ENCODE results near the gene CDH4. TPM values are rescaled to one million over a fixed set of nuclear protein-coding genes. Genes with fewer than 3 reads are reported as not detected.

Gene CDH4
- total RNA-seq, 1 experiment from 2014 or later, result 5.3 TPM

- CTCF ChIA-PET, result interaction anchor here (0.7 to 1.6 kb wide), 2 partner anchors 63 to 84 kb away, joined by 3 to 6 read pairs; no protein-coding TSS in a partner anchor
- Mint-ChIP-seq H3K4me1 (peaks cover 4% of the 10 kb centered on the region; the same call in 1 of the 2 replicates), H3K27ac (no peak overlapping the region), H3K27me3 (ENCODE audit: low read depth) (peaks cover 15% of the 10 kb centered on the region), H3K9me3 (no peaks in the 10 kb centered on the region), H3K36me3 (no peaks in the 10 kb centered on the region), H3K4me3 (no peak overlapping the region)
- POLR2A ChIA-PET, result no interaction called here
- no peak for DNase-seq (ENCODE audit: low spot score)
- no peak for TF ChIP-seq ERG (CRISPR knock-in tag; IDR thresholded peaks at IDR 0.05)
- TF ChIP-seq SMAD4 (CRISPR knock-in tag; IDR thresholded peaks at IDR 0.05), result no peak
- no peak for TF ChIP-seq GRHL2 (CRISPR knock-in tag; IDR thresholded peaks at IDR 0.05; ENCODE audit: insufficient replicate concordance, severe bottlenecking)
- no peak for TF ChIP-seq ZNF396 (CRISPR knock-in tag; IDR thresholded peaks at IDR 0.05; ENCODE audit: borderline replicate concordance)
- TF ChIP-seq OVOL2 (CRISPR knock-in tag; IDR thresholded peaks at IDR 0.05; ENCODE audit: borderline replicate concordance), result no peak
- TF ChIP-seq, protein P1, sequence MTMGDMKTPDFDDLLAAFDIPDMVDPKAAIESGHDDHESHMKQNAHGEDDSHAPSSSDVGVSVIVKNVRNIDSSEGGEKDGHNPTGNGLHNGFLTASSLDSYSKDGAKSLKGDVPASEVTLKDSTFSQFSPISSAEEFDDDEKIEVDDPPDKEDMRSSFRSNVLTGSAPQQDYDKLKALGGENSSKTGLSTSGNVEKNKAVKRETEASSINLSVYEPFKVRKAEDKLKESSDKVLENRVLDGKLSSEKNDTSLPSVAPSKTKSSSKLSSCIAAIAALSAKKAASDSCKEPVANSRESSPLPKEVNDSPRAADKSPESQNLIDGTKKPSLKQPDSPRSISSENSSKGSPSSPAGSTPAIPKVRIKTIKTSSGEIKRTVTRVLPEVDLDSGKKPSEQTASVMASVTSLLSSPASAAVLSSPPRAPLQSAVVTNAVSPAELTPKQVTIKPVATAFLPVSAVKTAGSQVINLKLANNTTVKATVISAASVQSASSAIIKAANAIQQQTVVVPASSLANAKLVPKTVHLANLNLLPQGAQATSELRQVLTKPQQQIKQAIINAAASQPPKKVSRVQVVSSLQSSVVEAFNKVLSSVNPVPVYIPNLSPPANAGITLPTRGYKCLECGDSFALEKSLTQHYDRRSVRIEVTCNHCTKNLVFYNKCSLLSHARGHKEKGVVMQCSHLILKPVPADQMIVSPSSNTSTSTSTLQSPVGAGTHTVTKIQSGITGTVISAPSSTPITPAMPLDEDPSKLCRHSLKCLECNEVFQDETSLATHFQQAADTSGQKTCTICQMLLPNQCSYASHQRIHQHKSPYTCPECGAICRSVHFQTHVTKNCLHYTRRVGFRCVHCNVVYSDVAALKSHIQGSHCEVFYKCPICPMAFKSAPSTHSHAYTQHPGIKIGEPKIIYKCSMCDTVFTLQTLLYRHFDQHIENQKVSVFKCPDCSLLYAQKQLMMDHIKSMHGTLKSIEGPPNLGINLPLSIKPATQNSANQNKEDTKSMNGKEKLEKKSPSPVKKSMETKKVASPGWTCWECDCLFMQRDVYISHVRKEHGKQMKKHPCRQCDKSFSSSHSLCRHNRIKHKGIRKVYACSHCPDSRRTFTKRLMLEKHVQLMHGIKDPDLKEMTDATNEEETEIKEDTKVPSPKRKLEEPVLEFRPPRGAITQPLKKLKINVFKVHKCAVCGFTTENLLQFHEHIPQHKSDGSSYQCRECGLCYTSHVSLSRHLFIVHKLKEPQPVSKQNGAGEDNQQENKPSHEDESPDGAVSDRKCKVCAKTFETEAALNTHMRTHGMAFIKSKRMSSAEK (CRISPR knock-in tag; IDR thresholded peaks at IDR 0.05; ENCODE audit: borderline replicate concordance), result no peak
- TF ChIP-seq TEAD1 (CRISPR knock-in tag; IDR thresholded peaks at IDR 0.05), result no peak
- TF ChIP-seq, protein P2, sequence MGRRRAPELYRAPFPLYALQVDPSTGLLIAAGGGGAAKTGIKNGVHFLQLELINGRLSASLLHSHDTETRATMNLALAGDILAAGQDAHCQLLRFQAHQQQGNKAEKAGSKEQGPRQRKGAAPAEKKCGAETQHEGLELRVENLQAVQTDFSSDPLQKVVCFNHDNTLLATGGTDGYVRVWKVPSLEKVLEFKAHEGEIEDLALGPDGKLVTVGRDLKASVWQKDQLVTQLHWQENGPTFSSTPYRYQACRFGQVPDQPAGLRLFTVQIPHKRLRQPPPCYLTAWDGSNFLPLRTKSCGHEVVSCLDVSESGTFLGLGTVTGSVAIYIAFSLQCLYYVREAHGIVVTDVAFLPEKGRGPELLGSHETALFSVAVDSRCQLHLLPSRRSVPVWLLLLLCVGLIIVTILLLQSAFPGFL (CRISPR knock-in tag; IDR thresholded peaks at IDR 0.05; ENCODE audit: borderline replicate concordance), result no peak
- TF ChIP-seq MLX (CRISPR knock-in tag; IDR thresholded peaks at IDR 0.05), result no peak
- TF ChIP-seq NFYB (CRISPR knock-in tag; conservative IDR thresholded peaks at IDR 0.05; ENCODE audit: low read depth), result no peak
- TF ChIP-seq ZNF317 (CRISPR knock-in tag; IDR thresholded peaks at IDR 0.05; ENCODE audit: borderline replicate concordance, low read depth), result no peak
- TF ChIP-seq ZNF121 (CRISPR knock-in tag; IDR thresholded peaks at IDR 0.05), result no peak
- no peak for TF ChIP-seq NR1H2 (CRISPR knock-in tag; IDR thresholded peaks at IDR 0.05)
- TF ChIP-seq CREB1 (CRISPR knock-in tag; IDR thresholded peaks at IDR 0.05), result no peak
- no peak for TF ChIP-seq E2F4 (CRISPR knock-in tag; IDR thresholded peaks at IDR 0.05; ENCODE audit: borderline replicate concordance, low read depth)
- ATAC-seq, result no peak
Measured at GRCh38 chr20:61812121-61812844, 560.2 kb downstream of the CDH4 start.
